DOHH2 (cell line): ENCODE data around the gene TEDC2.

Experiments used
- CTCF ChIP-seq: fragments of 200-600 bp; sonication (generic); IDR thresholded peaks from one replicate; pipeline ENCODE4 v1.5.1; 2014; ENCODE audit warnings: antibody characterized with exemption, mild to moderate bottlenecking, low read depth, low read length; ENCODE audit not compliant: poor library complexity, severe bottlenecking
- EZH2phosphoT487 ChIP-seq: fragments of 200-600 bp; sonication (generic); IDR thresholded peaks from 2 replicates; pipeline ENCODE4 v1.6.1; 2017; ENCODE audit warnings: borderline replicate concordance, mild to moderate bottlenecking, antibody characterized with exemption, low read length, moderate library complexity, mixed read lengths

GRCh38 chr16:2483939-2484897 is 24.3 kb downstream of the TEDC2 start:
- TF ChIP-seq CTCF (no peak), EZH2phosphoT487 (no peak)
